Stimulated activated naive CD4-positive, alpha-beta T cell treated with Interleukin-2 at 50 U/mL for 16 hours (primary cell): ENCODE data around the gene ZC3HAV1L.
A peak's percentile ranks its signal among the peaks of the same experiment; 100 is the strongest.
"Not testable (repeated sequence)": the region's sequence is repeated elsewhere in the genome, so short reads cannot be mapped to it uniquely, and the experiment has no call there.

Experiments
- DNase-seq: peaks from one replicate; lab custom pipeline; 2025; lab: John Stamatoyannopoulos, UW

Gene ZC3HAV1L

DNA sequence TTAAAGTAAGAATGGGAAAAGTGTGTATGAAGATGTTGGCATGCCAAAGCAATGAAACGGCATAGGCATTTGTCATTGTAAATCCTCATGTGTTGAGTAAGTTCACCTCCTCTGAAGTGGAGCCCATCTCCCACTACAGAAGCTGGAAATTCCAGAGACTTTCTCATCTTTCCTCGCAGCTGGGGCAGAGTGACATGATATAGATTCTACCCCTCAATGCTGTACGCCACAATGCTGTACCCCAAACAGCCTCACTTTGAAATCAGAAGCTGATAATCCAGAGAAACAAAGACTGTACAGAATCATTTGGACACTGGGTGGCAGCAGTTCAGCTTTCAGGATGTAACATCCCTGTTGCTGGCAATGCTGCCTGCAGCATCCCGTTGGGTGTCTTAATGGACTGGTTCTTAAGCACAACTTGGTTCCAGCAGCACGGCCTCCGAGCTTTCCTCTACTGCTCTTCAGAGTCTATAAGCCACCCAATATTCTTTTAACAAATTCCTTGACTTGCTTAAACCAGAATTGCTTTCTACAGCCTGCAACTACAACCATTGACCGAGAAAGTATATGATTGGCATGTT is 18.8 kb downstream of the ZC3HAV1L start:
- DNase-seq, result peak; percentile 35

DNA sequence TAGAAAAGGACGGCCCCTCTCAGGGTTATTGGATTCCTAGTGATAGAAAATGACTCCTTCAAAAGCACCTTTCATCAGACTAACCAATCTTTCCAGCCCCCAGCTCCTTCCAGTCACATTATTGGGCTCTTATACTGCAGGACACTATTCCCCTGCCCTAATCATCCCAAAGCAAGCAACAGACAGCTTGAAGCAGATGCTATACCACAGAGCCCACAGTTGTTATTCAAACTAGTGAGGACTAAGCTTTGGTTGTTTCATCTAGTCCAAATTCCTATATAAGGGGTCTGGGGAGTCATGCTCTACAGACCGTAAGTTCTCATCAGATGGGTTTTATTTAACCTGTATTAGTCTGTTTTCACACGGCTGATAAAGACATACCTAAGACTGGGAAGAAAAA is 24.5 kb downstream of the ZC3HAV1L start:
- no peak for DNase-seq

DNA sequence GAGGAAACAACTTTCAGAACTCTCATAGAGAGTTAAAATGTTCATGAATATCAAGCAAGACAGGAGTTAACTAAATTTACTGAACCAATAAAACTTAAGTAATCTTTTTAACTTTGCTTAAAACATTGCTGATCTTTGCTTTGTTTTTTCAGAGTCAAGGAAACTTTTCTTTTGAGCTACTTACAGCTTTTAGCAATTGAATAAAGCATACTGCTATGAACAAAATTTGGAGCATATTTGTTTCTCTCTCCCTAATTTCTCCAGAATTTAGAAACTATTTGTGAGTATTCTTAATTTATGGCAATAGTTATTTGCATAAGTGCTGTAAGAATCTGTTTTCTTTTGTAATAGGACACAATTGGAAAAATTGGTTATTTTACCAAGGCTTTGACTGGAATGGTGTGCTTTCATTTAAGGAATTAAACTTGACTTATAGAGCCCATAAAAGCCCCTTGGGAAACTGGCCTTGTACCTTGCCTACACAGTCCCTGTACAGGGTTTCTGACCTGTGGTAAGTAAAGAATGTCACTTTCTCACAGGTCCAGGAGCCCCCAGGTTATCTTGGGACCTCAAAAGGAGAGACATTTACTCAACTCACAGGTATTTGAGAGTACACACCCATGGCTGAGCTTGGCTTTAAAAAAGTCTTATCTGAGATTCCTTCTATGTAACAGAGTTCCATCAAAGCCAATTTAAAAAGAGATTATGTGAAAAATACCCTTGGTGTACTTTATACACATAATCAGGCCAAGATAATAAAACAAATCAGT is 31.3 kb downstream of the ZC3HAV1L start:
- DNase-seq, result no peak

DNA sequence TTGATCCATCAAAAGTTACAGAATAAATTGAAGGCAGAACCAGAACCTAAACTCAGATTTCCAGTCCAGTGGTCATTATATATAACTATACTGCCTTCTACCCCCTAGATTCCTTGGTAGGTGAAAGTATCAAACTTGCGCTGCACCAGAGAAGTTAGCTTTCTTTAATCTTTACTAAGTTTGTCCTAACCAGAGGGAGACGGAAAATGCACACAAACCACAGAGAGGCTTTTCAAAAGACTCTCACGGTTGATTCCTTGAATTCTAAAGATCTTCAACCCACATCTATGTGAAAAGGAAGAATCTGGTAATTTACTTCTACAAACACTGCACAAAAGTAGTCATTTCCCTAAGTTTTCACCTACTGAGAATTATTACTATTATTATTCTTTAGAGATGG is 36.4 kb downstream of the ZC3HAV1L start:
- DNase-seq, result no peak

DNA sequence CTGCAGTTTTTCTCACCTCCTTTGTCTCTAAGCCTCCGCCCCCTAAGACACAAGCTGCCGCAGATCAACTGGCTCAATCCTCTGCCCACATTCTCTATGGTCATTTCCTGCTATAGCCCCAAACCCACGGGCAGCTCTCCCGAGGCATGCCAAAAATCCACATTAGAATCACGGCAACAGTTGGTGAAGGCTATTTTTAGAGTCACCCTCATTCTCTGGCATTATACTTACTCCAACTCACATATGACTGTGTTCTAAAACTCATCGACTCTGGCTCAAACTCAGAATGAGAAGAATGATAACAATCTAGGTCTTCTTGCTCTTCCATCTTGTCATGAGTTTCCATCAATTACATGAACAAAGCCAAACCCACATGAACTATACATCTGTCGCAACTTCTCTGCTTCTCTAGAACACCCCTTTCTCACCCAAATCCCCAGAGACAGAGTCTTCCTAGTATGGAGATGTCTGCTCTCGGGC is 43.8 kb downstream of the ZC3HAV1L start:
- DNase-seq, result no peak

DNA sequence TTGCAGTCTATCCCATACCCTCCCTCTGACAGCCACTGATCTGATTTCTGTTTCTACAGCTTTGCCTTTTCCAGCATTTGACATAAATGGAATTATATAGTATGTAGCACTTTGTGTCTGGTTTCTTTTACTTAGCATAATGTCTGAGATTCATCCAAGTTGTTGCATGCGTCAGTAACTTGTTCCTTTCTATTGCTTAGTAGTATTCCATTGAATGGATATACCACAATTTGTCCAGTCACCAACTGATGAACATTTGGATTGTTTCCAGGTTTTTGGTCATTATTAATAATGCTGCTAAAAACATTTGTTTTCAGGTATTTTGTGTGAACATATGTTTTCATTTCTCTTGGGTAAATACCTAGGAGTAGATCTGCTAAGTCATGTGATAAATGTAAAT is 48.2 kb downstream of the ZC3HAV1L start:
- DNase-seq, result no peak

DNA sequence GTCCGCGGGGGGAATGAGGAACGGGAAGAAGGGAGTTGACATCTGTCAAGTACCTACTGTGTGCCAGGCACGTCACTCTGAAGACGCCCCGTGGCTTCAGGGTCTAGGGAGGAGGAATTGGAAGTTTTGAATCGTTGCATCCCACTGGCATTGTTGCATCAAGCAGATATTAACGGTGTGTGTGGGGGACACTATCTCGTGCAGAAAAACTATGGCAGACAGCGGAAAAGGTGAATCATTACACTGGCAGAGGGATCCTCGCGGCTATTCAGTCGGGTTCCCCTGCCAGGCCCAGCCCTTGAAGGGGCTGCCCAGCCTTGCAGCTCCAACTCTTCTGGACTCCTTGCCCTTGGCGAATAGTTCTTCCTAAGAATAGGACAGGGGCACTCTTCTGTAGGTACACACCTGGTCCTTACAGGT is 53.6 kb downstream of the ZC3HAV1L start:
- no peak for DNase-seq

DNA sequence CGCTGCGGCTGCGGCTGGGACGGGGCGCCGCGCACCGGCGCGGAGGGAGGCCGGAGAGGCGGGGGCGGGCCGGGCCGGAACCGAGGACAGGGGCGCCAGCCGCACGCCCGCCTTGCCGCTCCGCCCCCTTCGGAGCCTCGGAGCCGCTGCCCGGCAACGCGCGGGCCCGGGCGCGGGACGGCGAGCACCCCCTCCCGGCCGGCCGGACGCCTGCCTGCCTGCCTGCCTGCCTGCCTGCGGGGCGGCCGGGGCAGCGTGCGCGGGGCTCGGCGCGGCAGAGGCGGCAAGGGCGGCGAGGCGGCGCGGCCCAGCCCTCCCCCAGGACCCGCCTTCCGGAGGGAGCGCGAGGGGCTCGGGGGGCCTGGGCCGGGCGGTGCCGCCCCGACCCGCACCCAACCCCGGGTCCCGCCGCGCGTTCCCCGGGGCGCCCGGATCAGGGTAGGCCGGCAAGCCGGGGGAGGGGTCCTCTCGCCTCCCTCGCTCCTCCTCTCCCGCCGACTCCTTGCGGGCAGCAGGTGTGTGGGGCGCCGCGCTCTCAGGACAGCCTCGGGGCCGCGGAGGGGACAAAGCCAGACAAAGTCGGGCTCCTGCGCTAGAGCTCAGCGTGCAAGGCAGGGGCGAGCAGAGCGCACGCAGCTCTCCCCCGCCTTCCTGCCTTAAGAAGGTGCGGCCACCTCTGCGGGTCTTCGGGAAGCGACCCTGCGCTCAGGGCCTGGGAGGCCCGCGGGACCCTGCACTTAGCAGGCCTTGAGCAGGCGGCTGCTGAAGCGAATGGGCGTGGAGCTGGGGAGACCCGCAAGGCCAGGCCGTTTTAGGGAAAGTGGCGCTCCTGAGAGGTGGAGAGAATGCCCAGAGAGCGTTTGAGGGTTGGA is 54.3 kb downstream of the ZC3HAV1L start, which contains the start of gene KIAA1549:
Gene KIAA1549 (minus strand): TSS at position 58 of the 872 bp plus-strand sequence. CDS start 120 bp downstream, outside the sequence.
- DNase-seq, result peak; percentile 14

DNA sequence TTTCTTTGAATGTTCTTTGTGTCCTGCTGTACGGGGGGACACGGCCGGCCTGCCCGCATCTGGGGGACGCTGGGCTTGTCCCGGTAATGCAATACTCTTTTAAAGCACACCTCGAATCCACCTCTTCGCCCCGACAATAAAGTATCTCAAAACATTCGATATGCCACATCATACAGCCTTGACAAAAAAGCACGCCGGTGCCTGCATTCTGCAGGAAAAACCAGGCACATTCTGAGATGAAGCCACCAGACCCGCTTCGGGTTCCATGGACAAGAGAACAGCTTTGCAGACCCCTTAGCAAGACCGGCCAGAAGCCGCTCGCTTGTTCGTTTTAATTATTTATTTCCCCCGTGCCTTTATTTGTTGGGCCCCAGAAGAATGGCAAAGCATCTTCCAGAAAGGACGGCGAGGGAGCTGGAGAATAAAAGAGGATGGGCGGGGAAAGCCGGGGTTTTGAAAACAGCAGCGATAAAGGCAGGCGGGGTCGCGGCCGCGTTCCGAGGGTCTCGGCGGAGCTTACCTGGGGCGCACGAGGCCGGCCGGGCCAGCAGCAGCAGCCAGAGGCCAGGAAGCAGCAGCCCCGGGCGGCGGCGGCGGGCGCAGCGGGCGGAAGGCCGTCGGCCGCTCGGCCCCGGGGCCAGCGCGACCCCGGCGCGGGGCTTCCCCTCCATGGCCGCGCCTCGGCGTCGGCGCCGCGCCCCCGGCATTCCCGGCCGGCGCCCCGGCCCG is 55.1 kb downstream of the ZC3HAV1L start:
- DNase-seq, result no peak

DNA sequence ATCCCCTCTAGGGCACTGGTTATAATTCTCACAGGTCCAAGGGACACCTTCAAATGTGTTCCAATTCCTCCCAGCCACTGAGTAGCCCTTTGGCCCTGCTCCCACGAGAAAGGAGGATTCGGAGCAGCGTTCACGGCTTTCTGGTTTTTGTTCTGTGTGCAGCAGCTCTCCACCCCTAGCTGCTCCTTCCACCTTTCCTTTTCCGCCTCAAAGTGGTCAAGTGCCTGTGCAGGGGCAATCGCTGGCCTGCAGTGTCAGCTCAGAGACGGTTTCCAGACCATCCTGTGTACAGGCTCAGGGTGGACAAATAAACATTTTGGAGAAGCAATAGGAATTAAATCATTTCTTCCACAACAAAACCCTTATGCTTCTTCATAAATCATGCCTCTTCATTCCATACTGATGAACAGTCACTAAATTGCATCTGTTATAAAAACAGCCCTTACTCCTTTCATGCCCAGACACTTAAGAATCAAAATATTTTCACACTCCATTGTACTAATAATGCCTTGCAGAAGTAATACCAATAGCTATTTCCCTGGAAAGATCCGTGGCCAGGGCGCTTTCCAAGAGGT is 55.8 kb downstream of the ZC3HAV1L start:
- DNase-seq, result no peak

DNA sequence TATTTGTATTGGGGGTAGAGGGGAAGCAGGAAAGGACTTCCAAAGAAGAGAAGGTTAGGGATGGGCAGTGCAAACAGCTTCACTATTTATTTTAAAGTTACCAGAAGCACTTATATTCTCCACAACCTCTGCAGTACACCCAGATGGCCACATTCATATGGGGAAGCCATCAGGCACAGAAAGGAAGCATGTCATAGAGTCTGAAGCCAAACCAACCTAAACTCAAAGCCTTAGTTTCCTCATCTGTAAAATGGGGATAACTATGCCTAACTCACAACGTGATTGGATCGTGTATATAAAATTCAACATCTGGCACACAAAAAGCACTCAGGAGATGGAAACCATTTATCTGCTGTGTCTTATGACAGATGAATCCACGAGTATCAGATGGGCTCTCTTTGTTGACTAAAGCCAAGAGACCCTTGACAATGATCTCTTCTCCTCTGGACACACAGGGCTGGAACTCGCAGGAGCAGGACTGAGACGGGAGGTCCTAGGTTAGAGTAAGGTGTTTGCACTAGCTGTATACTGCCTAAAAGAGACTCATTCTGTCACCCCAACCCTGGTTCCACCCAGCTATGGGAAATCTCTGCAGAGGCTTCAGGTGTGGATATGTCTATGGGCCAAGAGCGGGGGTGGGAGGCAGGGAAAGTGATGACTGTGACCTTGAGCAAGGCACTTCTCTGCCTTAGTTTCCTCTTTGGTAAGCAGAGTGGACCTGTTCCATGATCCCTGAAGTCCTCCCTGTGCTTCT is 56.4 kb downstream of the ZC3HAV1L start:
- DNase-seq, result no peak

DNA sequence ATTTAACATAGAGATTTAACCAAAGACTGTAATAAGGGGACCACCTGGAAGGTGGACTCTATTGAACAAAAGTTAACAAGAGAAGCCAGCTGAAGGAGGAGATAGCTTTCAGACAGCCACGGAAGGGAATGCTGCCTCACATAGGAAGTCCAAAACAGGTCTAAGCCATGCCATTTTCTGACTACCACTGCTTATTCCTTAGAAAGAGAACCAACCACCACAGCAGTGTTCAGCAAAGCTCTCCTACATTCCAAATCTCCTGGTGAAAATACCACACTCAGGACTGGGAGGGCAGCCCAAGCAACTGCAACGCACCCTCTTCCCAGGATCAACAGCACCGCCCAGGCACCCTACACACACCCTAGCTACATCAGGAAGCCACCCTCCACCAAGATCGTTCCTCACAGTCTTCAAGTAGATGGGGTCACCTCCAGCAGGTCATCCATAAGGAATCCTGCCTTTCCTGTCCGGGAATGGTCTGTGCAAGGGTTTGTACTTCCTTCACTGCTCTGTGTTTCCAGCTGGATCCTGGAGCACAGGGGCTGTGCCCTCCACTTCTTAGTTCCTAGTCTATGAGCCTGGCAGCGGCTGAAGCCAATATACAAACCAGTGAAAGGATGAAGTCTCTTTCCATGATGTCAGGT is 57.2 kb downstream of the ZC3HAV1L start:
- DNase-seq, result no peak

DNA sequence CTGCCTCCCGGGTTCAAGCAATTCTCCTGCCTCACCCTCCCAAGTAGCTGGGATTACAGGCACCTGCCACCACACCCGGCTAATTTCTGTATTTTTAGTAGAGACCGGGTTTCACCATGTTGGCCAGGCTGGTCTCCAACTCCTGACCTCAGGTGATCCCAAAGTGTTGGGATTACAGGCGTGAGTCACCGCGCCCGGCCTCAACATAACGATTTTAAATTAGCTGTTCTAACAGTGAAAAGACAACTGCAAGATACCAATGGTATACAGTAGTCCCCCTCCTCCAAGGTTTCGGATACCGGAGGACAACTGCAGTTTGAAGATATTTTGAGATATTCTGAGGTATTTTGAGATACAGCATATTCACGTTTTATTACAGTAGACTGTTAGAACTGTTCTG is 59.7 kb downstream of the ZC3HAV1L start:
- DNase-seq, result not testable (repeated sequence)
